Measurements from ENCODE around the gene MED27.

DNA sequence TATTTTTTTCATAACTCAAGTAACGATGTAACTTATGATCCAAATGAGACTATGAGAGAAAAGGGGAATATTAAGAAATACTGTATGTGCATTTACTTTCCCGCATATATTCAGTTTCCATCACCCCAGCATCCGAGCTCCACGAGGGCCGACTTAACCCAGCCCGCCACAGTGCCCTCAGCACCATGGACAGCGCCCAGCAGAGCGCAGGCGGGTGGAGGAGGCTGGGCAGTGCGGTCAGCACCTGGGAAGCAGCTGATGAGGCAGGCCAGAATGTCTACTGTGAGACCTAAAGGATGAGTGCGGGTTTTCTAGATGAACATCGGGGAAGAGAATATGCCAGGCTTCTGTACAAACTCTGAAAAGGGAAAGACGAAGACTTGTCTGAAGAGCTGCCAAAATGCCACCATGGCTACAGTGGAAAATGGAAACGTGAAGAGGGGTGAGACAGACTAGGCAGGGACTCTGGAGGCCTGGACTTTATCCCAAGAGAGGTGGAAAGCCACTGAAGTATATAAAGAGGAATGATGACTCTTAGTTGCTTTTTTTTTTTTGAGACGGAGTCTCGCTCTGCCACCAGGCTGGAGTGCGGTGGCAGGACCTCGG, 34.5 kb upstream of the MED27 start:
- TF ChIP-seq EZH2 (IDR thresholded peaks at IDR 0.05; ENCODE audit: insufficient read depth, poor library complexity, severe bottlenecking) (no peak), EZH2phosphoT487 (IDR thresholded peaks at IDR 0.05; ENCODE audit: insufficient read depth, low read depth) (no peak)
